GM18951 (cell line): Measurements from ENCODE around the gene CDH23.

Experiments used
- POLR2A ChIP-seq: IDR thresholded peaks from 4 replicates; pipeline ENCODE4 v1.6.1; 2011; ENCODE audit warnings: mild to moderate bottlenecking; ENCODE audit not compliant: insufficient read length, insufficient read depth; ENCODE audit errors: extremely low read depth
- in situ Hi-C: fragments of 300-500 bp; cut with MboI; formaldehyde crosslinking; loops from one replicate; pipeline ENCODE4 v1.12.0; 2022; ENCODE audit warnings: low sequenced_read_pairs, mixed read lengths, inconsistent platforms; ENCODE audit not compliant: unreplicated experiment

CDH23 gene

DNA sequence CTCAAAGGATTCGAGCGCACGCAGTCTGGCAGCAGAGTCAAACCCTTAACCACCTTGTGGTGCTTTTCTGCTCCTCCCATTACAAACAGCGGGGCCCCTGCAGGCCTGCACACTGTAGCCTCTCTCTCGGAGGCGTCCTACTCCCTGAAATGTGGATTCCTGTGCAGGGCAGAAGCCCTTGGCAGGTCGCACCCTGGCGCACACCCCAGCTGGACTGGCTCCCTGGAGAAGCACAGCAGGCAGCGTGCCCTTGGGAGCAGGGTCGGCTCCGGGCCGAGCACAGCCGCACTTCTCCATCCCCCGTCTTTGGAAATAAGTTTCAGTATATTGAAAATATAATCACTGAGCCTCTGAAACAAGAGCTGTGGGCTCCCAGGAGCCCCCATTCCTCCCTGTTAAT lies 178.7 kb downstream of the CDH23 start:
- no peak for TF ChIP-seq POLR2A
- in situ Hi-C loops: loop anchor here (10.0 kb wide), 1 partner anchor 261 kb away; the partner anchor contains the start of gene SLC29A3

DNA sequence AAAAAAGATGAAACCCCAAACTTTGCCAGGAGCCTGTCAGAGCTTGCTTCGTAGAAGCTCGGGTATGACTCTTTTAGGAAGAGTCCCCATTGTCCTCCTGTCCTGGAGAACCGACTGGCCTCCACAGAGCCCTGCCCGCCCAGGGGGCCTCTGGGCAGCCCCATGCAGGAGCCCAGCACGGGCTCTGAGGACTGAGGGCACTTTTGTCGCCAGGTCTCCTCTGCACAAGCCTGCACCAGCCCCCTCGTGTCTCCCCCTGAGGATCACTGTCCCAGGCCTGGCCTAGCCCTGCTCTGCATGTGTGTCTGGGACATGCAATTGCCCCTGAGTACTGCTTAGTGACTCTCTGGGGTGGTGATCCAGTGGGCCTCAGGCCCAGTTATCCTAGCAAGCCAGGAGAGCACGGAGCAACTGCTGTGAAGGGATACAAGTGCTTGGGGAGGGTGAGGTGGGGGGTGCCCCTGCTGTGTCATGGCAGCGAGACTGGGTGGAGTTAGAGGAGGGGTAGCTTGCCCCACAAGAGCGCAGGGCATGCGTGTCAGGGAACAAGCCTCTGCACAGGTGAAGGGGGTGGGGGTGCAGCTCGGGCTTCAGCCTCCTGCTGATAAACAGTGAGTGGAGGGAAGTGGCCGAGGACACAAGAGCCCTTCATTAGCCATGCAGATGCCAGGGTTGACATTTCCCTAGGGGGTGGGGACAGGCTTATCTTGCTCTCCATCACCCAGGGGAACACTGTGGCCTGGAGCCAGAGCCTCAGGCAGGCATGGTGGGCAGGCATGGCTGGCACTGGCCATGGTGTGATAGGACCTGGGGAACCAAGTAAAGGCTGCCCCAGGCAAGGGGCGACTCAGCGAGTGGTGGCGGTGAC lies 179.4 kb downstream of the CDH23 start:
- in situ Hi-C loops: loop anchor here (10.0 kb wide), 1 partner anchor 261 kb away; the partner anchor contains the start of gene SLC29A3
- TF ChIP-seq POLR2A: no peak

DNA sequence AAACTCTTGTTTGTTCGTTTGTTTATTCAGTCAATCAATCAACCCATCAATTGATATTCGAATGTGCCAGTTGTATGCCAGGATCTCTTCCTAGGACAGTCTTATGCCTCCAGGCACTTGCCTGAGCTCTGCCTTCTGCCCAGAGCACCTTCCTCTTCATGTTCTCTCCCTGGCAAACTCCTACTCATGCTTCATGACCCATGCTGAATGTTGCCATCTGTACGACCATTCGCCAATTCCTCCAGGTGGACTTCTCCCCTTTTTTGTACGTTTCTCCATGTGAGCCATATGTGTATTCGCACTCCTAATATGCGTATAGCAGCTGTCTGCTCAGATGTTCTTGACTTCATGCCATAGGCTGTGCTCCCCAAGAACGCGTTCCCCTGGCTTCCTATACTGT lies 180.1 kb downstream of the CDH23 start:
- no peak for TF ChIP-seq POLR2A
- in situ Hi-C loops: loop anchor here (10.0 kb wide), 1 partner anchor 262 kb away; the partner anchor contains the start of gene SLC29A3

DNA sequence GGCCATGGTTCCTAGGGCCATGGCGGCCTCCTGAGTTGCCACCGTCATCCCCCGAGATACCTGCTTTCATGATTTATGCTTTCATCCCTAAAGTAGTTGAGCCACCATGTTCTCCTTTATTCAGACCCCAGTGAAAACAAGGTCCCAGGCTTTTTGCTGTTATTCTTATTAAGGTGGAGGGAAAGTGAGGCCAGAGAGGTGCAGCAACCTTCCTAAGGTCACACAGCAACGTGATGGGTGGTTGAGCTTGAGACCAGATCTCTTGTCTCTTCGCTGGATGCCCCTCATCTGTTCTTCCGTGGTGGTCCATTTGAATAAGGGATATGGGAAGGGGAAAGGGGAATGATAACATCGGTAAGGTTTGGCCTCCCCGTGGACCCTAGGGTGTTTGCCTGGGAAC lies 180.6 kb downstream of the CDH23 start:
- no peak for TF ChIP-seq POLR2A
- in situ Hi-C loops: loop anchor here (10.0 kb wide), 1 partner anchor 263 kb away; the partner anchor contains the start of gene SLC29A3

DNA sequence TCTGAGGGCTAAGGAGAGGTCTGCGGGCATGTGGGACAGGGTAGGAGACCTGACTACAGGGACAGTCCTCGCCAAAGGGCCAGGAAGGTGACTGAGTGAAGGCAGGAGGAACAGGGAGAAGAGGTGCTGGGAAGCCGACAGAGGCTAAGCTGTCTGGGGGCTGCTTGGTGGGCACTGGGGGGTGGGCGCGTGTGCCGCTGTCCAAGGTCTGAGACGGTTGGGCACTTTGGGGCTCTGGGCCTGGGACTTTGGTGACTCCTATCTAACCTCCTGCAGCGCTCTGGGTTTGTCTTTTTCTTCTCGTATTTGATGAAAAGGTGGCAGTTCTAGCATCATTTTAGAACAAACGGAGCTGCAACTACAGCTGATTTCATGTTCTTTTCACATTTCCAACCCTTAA lies 181.3 kb downstream of the CDH23 start:
- no peak for TF ChIP-seq POLR2A
- in situ Hi-C loops: loop anchor here (10.0 kb wide), 1 partner anchor 263 kb away; the partner anchor contains the start of gene SLC29A3

DNA sequence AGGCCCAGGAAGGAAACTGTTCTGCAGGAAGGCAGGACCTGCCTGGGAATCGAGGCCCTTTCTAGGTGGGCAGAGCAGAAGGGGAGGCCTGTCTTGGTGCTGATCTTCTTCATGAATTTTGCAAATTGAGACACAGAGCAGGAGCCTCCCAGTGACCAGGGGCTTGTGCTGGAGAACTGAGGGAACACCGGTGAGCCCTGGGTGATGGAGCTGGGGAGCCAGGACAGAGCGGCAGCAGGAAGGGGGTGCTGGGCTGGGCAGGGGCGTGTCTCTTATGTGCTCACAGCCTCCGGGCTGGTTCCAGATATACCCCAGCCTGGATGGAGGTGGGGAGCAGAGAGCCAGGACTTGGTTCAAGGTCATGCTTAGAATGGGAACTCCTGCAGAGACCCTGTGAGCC lies 182.9 kb downstream of the CDH23 start:
- TF ChIP-seq POLR2A: no peak
- in situ Hi-C loops: loop anchor here (10.0 kb wide), 1 partner anchor 265 kb away; the partner anchor contains the start of gene SLC29A3

DNA sequence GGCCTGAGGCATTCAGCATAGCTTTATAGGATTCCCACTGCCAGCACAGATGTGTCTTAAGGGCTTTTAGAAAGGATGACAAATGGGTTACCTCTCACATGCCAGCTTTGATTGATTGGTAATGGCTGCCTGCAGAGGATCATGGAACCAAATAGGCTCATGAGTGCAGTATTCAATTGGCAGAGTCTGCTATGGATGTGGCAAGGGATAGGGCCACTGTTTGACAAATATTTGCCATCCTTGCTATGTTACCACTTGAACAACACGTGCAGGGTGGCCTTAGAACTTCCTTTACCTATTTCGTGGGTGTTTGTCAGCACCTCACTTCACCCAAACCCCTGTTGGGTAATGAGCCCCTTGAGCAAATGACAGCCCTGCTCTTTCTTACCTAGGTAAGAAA lies 183.7 kb downstream of the CDH23 start:
- in situ Hi-C loops: no loop called here
- no peak for TF ChIP-seq POLR2A

DNA sequence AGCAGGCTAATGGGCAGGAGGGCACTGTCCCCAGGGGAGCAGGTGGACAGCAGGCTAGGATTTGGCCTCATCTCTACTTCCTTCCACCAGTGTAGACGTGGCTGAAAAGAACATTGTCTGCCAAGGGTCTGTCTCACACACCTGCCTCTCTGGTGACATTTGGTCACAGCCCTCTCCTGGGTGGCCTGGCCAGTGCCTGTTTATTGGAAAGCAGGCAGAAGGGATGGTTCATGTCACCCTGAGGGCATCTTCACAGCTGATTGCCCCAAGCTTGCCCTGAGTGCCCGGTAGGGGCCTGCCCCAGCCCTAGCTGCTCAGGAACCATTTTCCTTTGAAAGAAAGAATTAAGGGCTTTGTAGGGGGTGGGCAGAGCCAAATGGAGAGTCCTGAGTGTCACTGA lies 184.2 kb downstream of the CDH23 start:
- no peak for TF ChIP-seq POLR2A
- in situ Hi-C loops: no loop called here

DNA sequence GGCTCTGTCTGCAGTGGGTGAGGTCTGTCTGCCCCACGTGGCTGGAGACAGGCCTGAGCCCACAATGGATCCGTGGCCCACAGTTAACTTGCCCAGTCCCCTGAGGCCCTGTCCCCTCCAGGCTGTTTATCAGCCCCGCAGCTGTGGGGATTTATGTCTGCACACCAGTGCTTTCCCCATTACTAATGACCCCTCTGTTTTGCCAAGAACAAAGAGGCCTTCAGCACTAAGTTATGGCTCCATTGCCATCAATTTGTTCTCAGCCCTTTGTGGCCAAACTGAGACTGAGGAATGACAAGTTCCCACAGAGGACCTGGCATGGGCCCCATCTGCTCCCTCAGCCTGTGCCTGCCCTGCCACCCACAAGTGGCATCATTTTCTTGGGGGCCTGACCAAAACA lies 184.7 kb downstream of the CDH23 start:
- in situ Hi-C loops: no loop called here
- no peak for TF ChIP-seq POLR2A

DNA sequence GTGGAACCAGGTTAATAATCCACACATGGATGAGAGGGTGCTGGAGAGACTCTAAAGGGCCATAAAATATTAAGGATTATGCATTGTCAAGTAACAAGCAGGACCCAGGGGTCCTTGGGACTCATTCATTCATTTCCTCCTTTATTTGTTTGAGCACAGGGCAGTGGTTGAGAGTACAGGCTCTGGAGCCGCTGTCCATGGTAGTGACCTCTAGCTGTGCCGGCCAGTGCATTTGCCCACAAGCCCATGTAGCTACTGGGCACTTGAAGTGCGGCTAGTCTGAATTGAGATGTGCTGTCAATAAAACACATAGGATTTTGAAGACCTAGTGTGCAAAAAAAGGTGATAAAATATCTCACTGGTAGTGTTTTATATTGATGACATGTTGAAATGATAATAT lies 185.3 kb downstream of the CDH23 start:
- in situ Hi-C loops: no loop called here
- TF ChIP-seq POLR2A: no peak

DNA sequence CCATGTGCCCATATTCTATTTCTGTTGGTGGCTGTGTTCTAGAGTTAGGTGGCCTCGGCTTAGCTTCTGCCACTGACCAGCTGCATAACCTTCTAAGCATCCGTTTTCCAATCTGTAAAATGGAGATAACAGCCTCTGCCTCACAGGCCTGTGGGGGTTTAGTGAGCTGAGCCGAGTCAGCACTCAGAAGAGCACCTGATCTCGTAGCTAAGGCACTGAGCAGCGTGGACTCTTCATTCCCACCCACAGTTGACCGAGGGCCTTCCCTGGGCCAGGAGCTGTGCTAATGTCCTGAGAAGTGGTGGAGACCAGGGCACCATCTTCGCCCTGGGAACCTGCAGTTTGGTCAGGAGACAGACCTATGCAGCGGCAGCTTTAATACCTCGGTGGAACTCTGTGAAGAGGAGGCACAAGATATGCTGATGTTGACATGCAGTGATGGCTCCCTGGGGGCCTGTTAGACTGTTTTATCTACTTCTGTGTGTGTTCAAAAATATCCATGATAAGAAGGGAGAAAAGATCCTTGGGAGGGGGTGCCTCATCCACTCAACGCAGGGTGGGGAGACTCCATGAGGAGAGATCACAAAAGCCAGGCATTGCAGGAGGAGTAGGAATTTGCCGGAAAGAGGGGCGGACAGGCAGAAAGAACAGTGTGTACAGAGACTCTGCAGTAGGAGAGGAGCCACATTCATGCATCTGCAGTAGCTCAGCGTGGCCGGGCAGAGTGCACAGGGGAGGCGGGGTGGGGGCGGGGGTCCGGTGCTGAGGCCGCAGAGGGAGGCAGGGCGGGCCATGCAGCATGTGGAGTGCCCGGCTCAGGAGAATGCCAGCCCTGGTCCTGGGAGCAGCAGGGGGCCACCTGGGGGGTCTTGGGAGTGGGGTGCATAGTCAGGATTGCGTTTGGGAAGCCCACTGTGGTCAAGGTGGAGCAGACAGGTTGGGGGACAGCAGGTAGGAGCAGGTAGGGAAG lies 186.1 kb downstream of the CDH23 start:
- TF ChIP-seq POLR2A: no peak
- in situ Hi-C loops: no loop called here

DNA sequence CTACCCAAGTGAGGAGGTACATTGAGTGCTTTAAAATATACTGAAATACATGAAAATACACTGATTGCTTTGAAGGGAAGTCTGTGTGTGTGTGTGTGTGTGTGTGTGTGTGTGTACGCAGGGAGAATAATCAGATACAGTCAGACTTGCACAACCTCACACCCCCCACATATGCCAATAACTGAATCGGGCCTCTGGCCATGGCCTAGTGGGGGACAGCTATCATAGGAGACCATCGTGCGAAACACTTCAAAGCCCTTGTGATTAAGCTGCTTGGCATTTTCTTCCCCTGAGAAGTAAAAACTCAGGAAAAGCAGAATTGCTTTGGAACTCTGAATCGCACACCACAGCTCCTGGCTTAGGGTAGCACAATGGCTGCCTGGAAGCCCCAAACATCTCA lies 187.7 kb downstream of the CDH23 start:
- TF ChIP-seq POLR2A: no peak
- in situ Hi-C loops: no loop called here
